Fibroblast of pulmonary artery (primary cell): Measurements from ENCODE around the gene COL4A2.

ENCODE experiments used
- DNase-seq: peaks from one replicate; pipeline ENCODE4 v3.0.0-alpha.2; 2010; ENCODE audit warnings: low read depth
- H3K4me3 ChIP-seq: replicated peaks from 2 replicates; pipeline ENCODE4 v1.5.1; 2011; ENCODE audit warnings: low read depth, mild to moderate bottlenecking, control low read depth, low read length, moderate library complexity
- CTCF ChIP-seq: IDR thresholded peaks from 2 replicates; pipeline ENCODE4 v1.5.1; 2011; ENCODE audit warnings: mild to moderate bottlenecking, control low read depth, low read length, inconsistent platforms; ENCODE audit errors: missing control alignments

Gene COL4A2

DNA sequence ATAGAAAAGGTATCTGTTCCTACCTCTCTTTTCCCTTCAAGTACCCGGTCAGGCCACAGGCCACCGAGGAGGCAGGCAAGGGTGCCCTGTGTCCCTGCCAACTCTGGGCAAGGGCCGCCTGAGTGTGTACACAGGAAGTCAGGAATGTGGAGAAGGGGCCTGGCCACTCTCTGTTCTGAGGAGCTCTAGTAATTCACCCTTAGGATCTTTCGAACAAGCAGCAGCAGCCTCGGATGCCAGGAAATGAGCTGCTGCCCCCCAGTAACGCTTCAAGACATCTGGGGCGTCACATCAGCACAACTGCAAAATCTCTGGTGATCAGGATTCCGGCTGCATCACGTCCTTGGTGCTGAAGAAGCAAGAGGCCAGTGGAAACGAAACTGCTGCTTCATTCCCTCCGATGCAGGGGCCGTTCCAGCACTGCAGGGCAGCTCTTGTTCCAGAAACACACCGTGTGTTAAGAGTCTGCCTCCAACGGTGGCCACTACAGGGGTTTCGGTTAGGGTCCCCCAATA lies 252.4 kb downstream of the COL4A2 start:
- DNase-seq = peak; percentile 32
- no peak for TF ChIP-seq CTCF
- peak overlapping the region; percentile 83 for H3K4me3 ChIP-seq

- H3K4me3 ChIP-seq = peak overlapping the region; percentile 83
- TF ChIP-seq CTCF = no peak
- DNase-seq = no peak
Measured at GRCh38 chr13:110559986-110560385, 252.9 kb downstream of the COL4A2 start.

DNA sequence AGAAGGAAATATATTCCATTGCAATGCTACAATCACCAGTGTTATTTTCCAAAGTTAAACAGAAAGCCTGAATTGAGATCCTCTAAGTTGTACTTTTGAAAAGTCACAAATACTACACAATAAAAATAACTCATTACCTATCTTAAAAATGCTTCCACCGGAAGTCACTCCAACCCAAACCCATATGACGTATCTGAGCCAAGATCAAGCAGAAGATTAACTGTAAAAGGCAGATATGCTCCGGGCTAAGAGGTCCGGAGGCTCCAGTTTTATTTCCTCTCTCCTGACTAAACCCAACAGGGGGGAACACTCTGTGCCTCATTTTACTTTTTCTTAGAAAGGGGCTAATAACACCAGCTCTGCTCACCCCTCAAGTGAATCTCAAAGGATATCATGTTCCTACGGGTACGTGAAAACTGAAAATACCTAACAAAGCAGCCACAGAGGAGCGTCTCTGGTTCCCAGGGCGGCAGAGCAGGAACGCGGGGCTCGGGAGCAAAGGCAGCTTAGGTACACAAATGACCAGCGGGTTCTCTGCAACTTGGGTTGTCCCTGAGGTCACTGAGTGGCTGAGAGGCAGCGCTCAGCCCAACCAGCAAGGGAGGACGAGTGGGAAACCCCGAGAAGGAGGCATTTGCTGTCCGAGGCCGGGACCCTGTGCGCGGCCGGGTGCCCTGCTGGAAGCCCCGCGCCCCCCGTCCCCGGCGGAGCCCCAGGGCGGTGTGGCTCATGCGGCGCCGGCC lies 253.7 kb downstream of the COL4A2 start:
- no peak for TF ChIP-seq CTCF
- H3K4me3 ChIP-seq = peak overlapping the region; percentile 83
- peak; percentile 40 for DNase-seq

DNA sequence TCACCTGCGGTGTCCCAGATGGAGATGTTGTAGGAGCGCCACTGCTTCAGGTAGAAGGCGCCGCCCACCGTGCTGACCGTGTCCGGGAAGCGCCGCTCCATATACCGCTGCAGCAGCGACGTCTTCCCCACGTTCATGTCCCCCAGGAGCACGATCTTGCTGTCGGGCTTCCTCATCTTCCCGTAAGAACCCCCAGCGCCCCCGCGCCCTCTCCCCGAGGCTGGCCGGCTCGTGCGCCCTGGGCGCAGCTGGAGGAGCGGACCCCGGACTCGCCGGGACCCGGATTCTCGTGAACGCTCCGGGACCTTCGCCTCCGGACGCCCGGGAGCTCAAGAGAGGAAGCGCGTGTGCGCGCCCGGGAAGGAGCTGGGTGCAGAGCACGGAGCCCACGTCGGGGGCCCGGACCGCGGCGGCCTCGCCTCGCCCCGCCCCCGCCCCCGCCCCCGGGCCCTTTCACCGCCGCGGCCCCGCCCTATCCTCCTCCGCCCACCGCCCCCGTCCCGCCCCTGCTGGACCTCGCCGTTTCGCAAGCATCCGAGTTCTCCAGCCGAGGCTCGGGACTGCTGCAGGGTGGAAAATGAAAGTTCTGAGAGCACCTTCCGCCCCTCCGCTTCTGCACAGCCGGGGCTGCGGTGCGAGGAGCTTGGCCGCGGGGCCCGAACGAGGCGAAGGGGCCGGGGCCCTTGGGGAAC lies 254.4 kb downstream of the COL4A2 start, which contains the start of gene RAB20:
Gene RAB20 (minus strand): TSS at position 379 of the 692 bp plus-strand sequence. CDS start 203 bp downstream, at position 176.
- peak; percentile 87 for DNase-seq
- H3K4me3 ChIP-seq = peak within 1 kb of the TSS; percentile 83
- TF ChIP-seq CTCF = no peak

- peak overlapping the region; percentile 83 for H3K4me3 ChIP-seq
- TF ChIP-seq CTCF = no peak
- peak; percentile 61 for DNase-seq
Measured at GRCh38 chr13:110562036-110562597, 255.0 kb downstream of the COL4A2 start.
